HG03520 (cell line): Measurements from ENCODE around the gene CHIC2.

Source experiments
- ATAC-seq: cut with Tn5 transposase; IDR thresholded peaks from one replicate; pipeline ENCODE4 v1.9.1; 2021; ENCODE audit warnings: mild to moderate bottlenecking, moderate library complexity; ENCODE audit not compliant: unreplicated experiment

The CHIC2 gene

DNA sequence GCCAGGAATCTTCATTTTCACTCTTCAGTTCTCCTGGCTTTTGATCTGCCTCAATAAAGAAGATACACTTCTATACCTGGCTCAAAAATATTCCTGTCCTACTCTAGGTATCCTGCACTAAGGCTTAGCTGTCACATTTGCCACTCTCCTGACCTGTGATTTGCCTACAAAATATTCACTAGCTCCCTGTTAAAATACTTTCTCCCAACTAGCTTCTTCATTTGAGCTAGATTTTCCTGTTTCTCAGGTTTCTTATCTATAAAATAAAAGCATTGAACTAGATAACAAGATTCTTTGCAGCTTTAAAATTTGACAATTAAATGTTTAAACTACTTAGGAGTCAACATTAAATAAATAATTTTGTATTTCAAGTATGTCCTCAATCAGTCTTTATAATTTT, 53.2 kb downstream of the CHIC2 start:
- no peak for ATAC-seq

DNA sequence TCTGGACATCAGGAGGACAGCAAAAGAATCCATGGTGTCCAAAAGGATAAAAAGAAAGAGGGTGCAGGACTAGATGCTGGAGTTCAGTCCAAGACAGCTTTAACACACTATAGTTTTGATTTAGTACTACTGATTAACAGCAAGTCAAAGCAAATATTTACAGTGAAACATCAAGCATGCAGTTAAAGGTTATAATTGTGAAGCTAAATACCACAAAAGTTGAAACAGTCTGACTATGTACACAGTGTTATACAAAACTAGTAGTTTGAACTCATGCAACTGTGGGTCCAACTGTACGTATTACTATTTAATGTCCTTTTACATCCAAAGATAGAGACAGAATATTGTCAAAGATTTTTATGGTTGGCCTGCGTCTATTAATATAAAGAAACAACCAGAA, 57.6 kb downstream of the CHIC2 start:
- no peak for ATAC-seq

DNA sequence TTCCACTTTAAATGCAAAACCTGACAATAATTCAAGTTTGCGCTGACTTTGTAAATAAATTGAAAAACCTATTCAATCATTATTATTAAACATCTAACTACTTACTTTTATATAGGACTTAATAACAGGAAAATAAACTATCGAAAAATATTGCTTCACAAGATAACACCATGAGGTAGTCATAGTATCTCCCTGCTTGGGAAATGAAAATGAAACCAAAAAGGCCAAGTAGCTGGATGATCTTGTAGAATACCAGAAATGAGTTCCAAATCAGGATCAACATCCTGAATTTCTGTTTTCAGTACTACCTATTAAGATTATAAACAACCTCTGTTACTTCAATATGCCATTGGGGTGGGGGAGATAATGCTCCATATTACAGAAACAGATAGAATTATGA, 58.9 kb downstream of the CHIC2 start:
- ATAC-seq: no peak

DNA sequence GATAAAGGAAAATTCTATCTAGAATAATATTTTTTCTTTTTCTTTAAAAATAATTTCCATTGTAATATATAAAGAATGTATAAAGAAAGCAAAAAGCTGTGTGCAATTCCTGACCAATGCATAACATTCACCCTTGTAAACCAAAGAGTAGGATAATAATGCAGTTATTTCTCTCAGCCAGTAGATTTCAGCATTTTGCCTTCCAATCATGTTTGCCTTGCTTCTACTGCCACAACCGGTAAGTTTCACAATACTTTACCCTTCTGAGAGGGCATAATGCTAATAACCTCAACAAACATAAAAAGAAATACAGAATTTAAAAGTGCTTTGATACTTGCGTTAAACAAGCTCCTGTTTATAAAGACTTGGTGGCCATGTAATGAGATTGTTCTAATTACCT, 59.9 kb downstream of the CHIC2 start:
- ATAC-seq: no peak

DNA sequence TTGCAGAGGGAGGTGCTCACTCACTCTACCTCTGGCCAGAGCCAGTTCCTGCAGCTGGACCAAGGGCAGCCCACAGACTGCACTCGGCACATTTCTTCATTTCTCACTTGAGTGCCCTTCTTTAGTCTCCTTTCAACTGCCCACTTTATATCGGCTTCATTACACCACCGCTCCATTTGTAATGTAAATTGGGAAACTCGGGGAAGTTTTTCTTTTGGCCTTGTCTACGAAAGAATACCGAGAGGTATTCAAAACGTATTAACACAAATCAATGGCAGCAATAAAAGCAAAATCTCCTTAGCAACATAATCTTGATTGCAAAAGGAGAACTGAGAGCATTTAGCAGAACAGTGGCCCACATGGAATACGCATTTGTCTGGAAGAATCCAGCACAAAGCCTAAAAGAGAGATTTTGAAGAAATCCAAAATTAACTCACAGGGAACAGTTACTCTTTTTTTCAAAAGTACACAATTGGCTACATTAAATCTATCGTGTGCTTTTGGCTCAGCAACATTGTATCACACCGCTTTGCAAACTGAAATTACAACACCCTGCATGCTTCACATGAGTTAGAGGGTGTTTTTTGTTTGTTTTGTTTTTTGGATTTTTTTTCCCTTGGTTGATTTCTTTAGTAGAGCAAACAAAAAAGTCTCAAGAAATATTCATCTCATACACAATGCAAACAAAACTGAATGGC, 62.6 kb downstream of the CHIC2 start:
- ATAC-seq: no peak

DNA sequence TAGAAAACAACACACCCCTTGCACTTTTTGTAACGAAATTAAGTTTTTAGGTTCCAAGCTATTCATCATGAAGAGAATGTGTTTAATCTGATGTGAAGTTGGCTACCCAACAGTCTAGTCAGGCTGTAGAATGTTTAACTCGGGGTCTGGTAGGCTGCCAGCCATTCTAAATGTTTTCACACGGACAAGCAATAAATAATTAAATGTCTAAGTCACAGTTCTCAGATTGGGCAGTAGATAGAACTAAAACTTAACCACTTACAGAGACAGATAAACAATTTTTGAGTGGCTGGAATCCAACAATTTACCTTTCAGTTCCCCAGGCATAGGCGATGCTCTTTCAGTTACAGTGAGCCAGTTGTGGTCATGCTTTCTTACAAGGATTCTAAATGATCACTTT, 66.5 kb downstream of the CHIC2 start:
- no peak for ATAC-seq

DNA sequence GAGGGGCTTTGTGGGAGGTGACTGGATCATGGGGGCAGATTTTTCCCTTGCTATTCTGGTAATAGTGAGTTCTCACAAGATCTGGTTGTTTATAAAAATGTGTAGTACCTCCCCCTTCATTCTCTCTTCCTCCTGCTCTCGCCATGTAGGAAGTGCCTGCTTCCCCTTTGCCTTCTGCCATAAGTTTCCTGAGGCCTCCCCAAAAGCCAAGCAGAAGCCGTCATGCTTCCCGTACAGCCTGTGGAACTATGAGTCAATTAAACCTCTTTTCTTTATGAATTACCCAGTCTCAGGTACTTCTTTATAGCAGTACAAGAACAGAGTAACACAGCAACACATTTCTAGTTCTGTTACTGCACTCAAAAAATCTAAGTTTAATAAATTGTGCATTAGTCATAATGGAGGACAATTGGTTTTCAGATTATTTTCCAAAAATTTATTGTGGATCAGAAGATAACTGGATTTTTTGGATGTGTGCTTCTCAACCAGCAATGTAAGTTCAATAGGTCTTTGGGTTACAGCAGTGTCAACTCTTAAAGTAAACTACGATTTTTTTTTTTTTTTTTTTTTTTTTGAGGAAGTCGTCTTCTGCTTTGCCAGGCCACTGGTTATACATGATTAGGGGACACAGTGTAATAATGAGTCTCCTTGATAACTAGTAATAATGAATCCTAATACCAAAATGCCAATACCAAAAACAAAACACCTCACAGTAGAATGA, 69.9 kb downstream of the CHIC2 start:
- ATAC-seq: no peak

DNA sequence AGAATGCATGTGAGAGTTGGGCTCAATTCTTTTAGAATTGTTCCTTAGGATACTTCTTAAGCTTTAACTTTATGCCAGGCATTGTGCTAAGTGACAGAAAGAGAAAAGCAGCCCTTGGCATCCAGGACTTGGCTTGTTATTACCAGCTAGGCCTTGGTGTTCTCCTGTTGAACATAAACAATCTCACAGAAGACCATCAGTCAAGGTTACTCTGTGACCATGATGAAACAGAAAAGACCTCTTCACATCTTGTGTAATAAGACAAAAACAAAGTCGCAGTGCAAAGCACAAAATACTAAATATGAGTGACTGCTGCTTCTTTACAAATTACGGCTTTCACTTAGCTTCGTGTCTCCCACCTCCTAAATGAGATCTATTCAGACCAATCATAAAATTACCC, 71.6 kb downstream of the CHIC2 start:
- ATAC-seq: no peak

DNA sequence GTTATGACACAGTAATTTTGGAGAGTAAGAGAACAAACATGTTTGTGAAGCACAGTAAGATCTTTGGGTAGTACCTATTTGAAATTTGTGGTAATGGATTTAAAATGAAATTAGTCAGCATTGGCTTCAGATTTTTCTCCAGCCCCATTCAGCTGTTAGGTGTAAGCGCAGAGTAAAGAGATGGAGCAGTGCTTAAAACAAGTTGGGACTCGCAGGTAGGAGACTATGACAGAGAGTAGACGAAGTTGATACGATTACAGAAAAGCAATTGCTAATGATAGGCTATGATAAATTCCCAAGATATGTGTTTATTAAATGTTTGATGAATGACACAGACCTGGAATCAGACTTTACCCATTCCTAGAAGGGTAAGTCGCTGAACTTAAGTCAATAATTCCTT, 72.6 kb downstream of the CHIC2 start:
- ATAC-seq: no peak

DNA sequence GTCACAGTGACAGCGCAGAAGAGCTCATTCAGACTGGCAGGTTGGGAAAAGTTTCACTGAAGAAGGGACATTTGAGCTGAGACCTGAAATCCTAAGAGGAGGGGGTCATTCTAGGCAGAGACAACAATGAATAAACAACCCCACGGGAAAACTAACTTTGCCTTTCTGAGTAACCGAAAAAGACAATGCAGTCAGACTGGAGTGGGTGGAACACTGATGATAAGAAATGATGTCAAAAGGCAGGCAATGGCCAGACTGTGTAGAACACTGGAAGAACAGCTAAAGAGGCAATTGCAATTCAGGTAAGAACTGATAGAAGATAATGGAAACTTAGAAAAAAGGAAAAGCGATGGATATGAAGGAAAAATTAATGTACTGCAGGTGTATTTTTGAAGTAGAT, 73.8 kb downstream of the CHIC2 start:
- no peak for ATAC-seq

DNA sequence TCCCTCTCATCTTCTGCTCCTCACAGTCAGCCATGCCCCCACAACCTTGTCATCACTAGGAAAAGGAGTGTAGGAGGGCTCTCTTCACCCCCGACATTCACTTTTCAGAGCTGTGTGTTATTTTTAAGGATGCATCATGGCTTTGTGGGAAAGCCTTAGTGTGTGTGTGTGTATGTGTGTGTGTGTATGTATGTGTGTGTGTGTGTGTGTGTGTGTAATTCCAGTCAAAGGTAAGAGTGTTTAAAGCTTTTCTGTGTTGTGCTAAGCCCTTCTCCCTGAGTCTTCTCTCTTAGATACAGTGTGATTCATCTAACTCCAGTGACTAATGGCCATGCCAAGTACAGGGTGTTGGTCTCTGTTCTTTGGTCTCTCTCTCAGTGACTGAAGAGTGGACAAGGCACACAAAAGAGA, 76.6 kb downstream of the CHIC2 start:
- ATAC-seq: no peak

DNA sequence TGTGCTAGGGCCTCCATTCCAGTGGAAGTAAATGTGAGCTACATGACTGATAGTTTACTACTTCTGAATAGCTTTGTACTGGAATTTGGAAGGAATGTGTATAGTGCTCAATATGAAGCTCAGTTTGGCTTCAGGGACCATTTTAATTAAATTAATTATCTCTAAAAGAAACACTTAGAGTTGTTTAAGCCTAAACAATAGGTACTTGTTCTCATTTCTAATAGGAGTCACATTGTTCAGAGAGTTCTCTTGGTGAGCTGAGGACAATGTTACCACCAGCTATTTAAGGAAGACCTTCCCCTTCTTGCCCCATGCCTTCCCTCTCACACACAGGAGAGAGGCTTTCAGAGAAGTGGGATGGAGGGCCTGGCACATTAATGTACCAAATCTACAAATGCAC, 78.3 kb downstream of the CHIC2 start:
- no peak for ATAC-seq

DNA sequence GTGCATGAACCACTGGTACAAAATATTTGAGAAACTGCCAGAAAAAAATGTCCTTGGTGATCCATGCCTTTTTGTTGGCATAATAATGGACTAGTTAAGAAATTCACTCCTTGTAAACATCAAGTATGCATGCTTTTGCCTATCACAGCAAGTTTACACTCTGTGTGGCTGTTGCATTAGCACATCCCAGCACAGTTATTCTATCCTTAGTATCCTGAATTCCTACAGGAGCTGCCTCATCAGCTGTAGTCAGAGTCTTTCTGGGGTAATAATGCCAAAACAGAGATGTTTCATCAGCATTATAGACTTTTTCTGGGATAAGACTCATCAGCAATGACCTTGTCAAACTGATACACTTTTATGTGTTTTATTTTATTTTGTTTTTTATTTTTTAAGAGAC, 82.8 kb downstream of the CHIC2 start:
- ATAC-seq: no peak

DNA sequence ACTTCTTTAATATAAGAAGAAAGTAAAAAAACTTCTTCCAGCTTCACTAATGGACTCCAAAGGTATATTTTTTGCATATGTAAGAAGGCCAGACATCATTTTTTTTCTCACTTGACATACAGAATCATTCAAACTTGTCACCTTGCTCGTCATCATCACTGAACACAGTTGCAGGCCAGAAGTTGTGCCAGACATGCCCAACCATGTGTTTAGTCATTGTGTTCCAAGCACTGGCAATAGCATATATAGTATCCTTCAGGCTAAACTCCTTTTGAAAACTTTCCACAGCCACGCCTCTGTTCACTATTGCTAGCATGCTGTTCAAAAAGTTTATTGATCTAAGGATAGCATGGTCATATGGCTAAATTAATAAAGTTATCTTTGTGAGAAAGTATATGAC, 83.3 kb downstream of the CHIC2 start:
- no peak for ATAC-seq

DNA sequence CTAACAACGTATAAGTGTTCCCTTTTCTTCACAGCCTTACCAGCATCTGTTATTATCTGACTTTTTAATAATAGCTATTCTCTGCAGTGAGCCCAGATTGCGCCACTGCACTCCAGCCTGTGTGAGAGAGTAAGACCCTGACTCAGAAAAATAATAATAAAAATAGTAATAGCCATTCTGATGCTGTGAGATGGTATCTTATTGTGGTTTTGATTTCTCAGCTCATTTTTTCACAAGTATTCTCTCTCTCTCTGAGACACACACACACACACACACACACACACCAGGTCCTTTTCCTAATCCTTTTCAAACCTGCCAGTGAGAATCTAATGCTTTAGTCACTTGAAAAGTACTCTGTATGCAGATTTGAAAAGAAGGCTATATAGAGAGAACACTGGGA, 89.8 kb downstream of the CHIC2 start:
- ATAC-seq: no peak

DNA sequence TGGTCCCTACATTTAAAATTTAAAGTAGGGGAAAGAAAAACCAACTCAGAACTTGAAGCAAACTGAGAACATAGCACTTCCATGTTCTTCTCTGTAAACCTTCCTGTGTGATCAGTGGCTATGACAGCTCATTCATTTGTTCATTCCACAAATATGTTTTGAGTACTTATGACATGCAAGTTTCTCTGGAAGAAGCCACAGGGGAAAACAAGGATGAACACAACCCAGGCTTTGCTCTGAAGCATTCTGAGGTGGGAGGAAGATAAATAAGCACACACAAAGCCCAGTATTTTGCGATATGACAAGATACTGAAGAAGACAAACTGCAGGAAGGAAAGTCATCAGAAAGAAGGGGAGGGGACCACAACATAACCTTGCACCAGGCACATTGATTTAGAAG, 96.4 kb downstream of the CHIC2 start:
- ATAC-seq: no peak

DNA sequence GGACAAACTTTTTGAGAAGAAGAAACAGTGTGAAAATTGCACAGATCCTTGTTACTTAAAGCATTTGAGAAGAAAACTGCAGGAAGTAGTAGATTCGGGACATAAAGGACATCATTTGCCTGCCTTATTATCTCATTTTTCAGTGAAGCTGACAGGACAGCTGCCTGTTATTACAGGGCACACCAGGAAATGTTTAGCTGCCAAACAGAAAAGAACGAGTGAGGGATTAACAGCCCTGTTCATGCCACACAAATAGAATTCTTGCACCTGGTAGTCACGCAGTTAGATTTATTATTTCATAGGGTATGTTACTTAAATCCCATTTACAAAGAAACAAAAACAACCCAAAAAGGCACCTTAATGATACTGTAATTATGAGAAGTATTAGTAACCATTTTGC, 100.6 kb downstream of the CHIC2 start:
- ATAC-seq: no peak

DNA sequence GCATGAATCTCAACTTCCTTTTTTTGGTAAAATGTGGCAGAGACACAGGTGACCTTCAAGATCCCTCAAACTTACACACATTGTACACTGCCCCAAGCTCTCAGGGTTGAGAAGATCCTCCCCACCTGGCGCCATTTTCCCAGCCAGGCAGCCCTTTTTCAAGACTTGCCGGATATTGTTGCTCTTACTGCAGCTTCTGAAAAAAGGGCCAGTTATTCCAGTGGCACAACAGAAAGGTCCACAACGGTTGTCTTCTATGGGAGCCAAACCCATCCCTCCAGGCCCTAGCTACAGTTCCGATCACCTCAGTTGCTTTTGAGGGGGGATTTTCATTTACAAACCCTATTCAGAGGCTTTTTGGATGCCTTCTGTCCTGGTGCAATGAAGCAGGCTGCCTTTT, 101.1 kb downstream of the CHIC2 start:
- no peak for ATAC-seq

DNA sequence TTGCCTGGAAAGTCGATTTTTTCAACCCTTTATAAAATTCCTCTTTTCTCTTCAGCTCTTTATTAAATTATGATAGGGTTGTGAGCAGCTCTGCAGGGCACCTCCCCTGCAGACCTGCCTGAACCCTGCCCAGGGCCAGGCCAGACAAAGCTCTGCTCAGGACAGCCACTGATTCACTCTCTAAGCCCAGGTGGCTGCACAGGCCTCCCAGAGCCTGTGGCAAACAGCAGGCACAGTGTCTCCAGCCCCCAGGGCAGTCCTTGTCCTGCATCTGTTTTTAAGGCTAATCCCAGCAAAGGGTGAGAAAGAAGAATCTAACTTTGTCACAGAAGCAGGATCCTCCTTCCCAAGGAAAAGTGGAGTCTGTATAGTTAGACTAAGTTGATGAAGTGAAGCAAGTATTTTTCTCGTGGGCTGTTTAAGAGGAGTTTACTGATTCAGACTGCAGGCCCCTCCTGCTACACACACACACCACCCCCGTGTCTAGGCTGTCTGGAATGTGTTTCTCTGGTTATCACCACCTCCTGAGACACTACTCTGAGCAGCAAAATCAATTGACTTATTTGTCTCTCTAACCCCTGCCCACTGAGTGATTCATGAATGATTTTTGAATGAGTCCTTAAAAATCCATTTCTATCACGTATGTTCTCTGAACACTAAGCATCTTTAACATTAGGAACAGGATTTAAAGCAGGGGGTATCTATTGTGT, 101.7 kb downstream of the CHIC2 start:
- ATAC-seq: no peak

DNA sequence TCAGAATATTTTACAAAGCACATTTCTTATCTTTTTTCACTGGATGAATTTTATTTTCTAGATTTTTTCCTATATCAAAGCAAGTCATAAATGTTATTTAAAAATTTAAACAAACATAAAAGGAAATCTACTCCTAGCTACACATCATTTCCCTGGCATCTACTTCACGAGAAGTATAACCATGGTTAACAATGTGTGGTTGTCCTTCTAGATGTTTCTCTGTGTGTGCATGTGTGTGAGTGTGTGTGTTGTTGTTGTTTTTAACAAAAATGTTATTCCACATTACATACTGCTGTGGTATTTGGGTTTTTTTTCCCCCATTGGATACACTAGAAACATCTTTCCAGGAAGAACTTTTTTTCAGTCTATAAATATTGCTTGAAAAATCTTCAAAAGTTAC, 103.1 kb downstream of the CHIC2 start:
- no peak for ATAC-seq

DNA sequence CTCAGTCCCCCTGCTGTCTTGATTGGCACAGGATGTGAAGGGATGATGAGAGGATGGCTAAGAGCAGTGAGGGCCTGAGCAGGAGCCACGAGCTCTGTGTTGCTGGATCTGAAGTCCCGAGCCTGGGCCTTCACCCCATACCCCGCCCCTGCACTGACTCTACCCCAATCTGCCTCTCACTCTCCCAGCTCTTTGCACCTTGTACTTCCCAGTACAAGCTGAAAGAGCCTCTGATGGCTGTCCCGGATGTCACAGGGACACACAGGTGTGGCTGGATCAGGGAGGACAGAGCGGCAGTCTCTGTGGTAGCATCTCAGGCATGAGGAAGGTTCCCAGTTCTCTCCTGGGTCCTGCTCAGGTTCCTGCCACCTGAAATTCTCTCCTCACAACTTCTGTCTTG, 103.6 kb downstream of the CHIC2 start:
- no peak for ATAC-seq
